Mucosa of descending colon (tissue), 3 donors: Measurements from ENCODE around the gene DEXI. TPM values are rescaled to one million over a fixed set of nuclear protein-coding genes. Genes with fewer than 3 reads are reported as not detected.

ENCODE experiments used
- ATAC-seq: fragments of 200-7000 bp; cut with Tn5 transposase; one replicate; pipeline ENCODE4 v1.9.1; 2020; ENCODE audit warnings: mild to moderate bottlenecking, moderate library complexity
- DNase-seq, 3 donors: peaks; one replicate each; pipeline ENCODE4 v3.0.0-alpha.2; 2020
- H3K36me3 ChIP-seq: fragments of 200-600 bp; one replicate; pipeline ENCODE4 v1.8.0; 2021; ENCODE audit warnings: low read depth, mild to moderate bottlenecking
- H3K4me1 ChIP-seq: fragments of 200-600 bp; one replicate; pipeline ENCODE4 v1.8.0; 2021; ENCODE audit warnings: low read depth, mild to moderate bottlenecking
- H3K4me3 ChIP-seq: fragments of 200-600 bp; one replicate; pipeline ENCODE4 v1.8.0; 2021; ENCODE audit warnings: mild to moderate bottlenecking
- H3K9me3 ChIP-seq: fragments of 200-600 bp; one replicate; pipeline ENCODE4 v1.8.0; 2021; ENCODE audit warnings: mild to moderate bottlenecking
- CTCF ChIP-seq: fragments of 200-600 bp; IDR thresholded peaks from one replicate; pipeline ENCODE4 v1.8.0; 2022; ENCODE audit warnings: antibody characterized with exemption, mild to moderate bottlenecking
- intact Hi-C, 2 donors: fragments of 100-400 bp; cut with DNase I in 1 of 2; cut with micrococcal nuclease in 1 of 2; formaldehyde crosslinking; loops; one replicate each; pipeline versions ENCODE4 v1.11.0 to v1.11.1; 2022; cut with DNase I, micrococcal nuclease
- total RNA-seq, 3 donors: library from RNA; stranded (reverse); fragmentation: NEBNext Ultra II Directional in 2 of 3; extraction: Animal tissue kit (Norgen Biotek cat#: 25700) in 2 of 3; gene quantifications; one replicate each; pipeline versions ENCODE4 v1.2.1 to v1.2.4, GENCODE V29; 2021 to 2023
- donor health status: DM: no; HTN: no; CAD: no; lungs with moderate emphysema.
- donor health status: DM: no; HTN: no; CAD: no.
- donor health status: DM: no; HTN: yes; CAD: no.

The DEXI gene
- total RNA-seq, 3 donors from 2014 or later: 18.0 to 44.8 (median 26.6) TPM

GRCh38 chr16:10987361-10988163, 45.3 kb upstream of the DEXI start:
- Histone ChIP-seq H3K4me1 (peaks cover 2% of the 10 kb centered on the region), H3K9me3 (no peaks in the 10 kb centered on the region), H3K36me3 (no peaks in the 10 kb centered on the region), H3K4me3 (no peak overlapping the region)
- DNase-seq (no peak), ATAC-seq (no peak)
- TF ChIP-seq CTCF: no peak
- intact Hi-C loops: loop anchor here in 1 of 2 donors (10.0 kb wide), 1 partner anchor 147 kb away; no protein-coding TSS in a partner anchor

- no peaks in the 10 kb centered on the region for H3K36me3 ChIP-seq
- DNase-seq (no peak), ATAC-seq (no peak)
- H3K4me1 ChIP-seq: peaks cover 5% of the 10 kb centered on the region
- no peaks in the 10 kb centered on the region for H3K9me3 ChIP-seq
- no peak overlapping the region for H3K4me3 ChIP-seq
- TF ChIP-seq CTCF: no peak
- intact Hi-C loops: loop anchor here in 1 of 2 donors (10.0 kb wide), 1 partner anchor 150 kb away; no protein-coding TSS in a partner anchor
Observed at GRCh38 chr16:10984509-10984908, 42.2 kb upstream of the DEXI start.

GRCh38 chr16:10983159-10983558, 40.9 kb upstream of the DEXI start:
- Histone ChIP-seq H3K4me1 (peaks cover 5% of the 10 kb centered on the region), H3K36me3 (no peaks in the 10 kb centered on the region), H3K4me3 (no peak overlapping the region), H3K9me3 (no peaks in the 10 kb centered on the region)
- peak; percentile 61 for ATAC-seq
- no peak for TF ChIP-seq CTCF
- DNase-seq: peak in 1 of 3 donors; percentile 41
- intact Hi-C loops: loop anchor here in 1 of 2 donors (10.0 kb wide), 1 partner anchor 152 kb away; no protein-coding TSS in a partner anchor

GRCh38 chr16:10982465-10983150, 40.3 kb upstream of the DEXI start:
- Histone ChIP-seq H3K4me1 (peaks cover 5% of the 10 kb centered on the region), H3K36me3 (no peaks in the 10 kb centered on the region), H3K9me3 (no peaks in the 10 kb centered on the region), H3K4me3 (no peak overlapping the region)
- intact Hi-C loops: loop anchor here in 1 of 2 donors (10.0 kb wide), 1 partner anchor 152 kb away; no protein-coding TSS in a partner anchor
- no peak for ATAC-seq
- DNase-seq: no peak
- TF ChIP-seq CTCF: no peak

- intact Hi-C loops: loop anchor here in 1 of 2 donors (10.0 kb wide), 1 partner anchor 153 kb away; no protein-coding TSS in a partner anchor
- H3K4me1 ChIP-seq: peaks cover 2% of the 10 kb centered on the region
- TF ChIP-seq CTCF: no peak
- no peaks in the 10 kb centered on the region for H3K36me3 ChIP-seq
- peak; percentile 72 for ATAC-seq
- H3K9me3 ChIP-seq: no peaks in the 10 kb centered on the region
- H3K4me3 ChIP-seq: no peak overlapping the region
- DNase-seq: no peak
Observed at GRCh38 chr16:10981697-10982216, 39.5 kb upstream of the DEXI start.
